Prostate gland (tissue), 2 donors: ENCODE data around the gene MT2A. TPM values are rescaled to one million over a fixed set of nuclear protein-coding genes. Genes with fewer than 3 reads are reported as not detected.

Experiments
- DNase-seq: peaks from one replicate; pipeline ENCODE4 v3.0.0-alpha.2; 2019; ENCODE audit warnings: low spot score
- H3K27ac ChIP-seq, 2 donors: fragments of 200-600 bp; sonication (generic); 2 replicates each; pipeline ENCODE4 v1.5.1; 2017 to 2019
- H3K27me3 ChIP-seq: fragments of 200-600 bp; sonication (generic); replicated peaks from 2 replicates; pipeline ENCODE4 v1.5.1; 2019; ENCODE audit not compliant: insufficient read depth
- H3K36me3 ChIP-seq, 2 donors: fragments of 200-600 bp; sonication (generic); 1 replicate in 1 of 2; 2 replicates in 1 of 2; pipeline versions ENCODE4 v1.5.1 to v1.8.1; 2017 to 2019
- H3K4me1 ChIP-seq: fragments of 200-600 bp; sonication (generic); replicated peaks from 2 replicates; pipeline ENCODE4 v1.5.1; 2019
- H3K4me3 ChIP-seq, 2 donors: fragments of 200-600 bp; sonication (generic); 2 replicates each; pipeline ENCODE4 v1.5.1; 2017 to 2019
- H3K9me3 ChIP-seq: fragments of 200-600 bp; sonication (generic); 2 replicates; pipeline ENCODE4 v1.5.1; 2017
- CTCF ChIP-seq, 4 experiments: fragments of 200-600 bp in 2 of 4; fragments of 450-650 bp in 2 of 4; sonication (generic) in 2 of 4; IDR thresholded peaks; 1 replicate in 3 of 4; 2 replicates in 1 of 4; pipeline ENCODE4 v1.5.1; 2016 to 2019; ENCODE audit warnings: antibody characterized with exemption in 4 of 4, mild to moderate bottlenecking in 2 of 4, moderate library complexity in 2 of 4
- POLR2A ChIP-seq: fragments of 450-650 bp; IDR thresholded peaks from one replicate; pipeline ENCODE4 v1.6.1; 2016; ENCODE audit warnings: antibody characterized with exemption, mild to moderate bottlenecking
- POLR2AphosphoS5 ChIP-seq: sonication (generic); formaldehyde crosslinking; IDR thresholded peaks from one replicate; pipeline ENCODE4 v1.6.1; 2017; ENCODE audit warnings: antibody characterized with exemption
- WGBS: methylation state at CpG from one replicate; pipeline ENCODE4 v1.1.5; 2018; 5-methylcytosine and 5-hydroxymethylcytosine counted together
- intact Hi-C: fragments of 100-400 bp; cut with DNase I; formaldehyde crosslinking; loops from one replicate; pipeline ENCODE4 v1.14.2; 2022
- total RNA-seq, 2 donors: library from RNA; depleted of rRNA; stranded (reverse); fragments of >200 nt; gene quantifications; one replicate each; pipeline ENCODE4 v1.1.0, GENCODE V29; 2016

The MT2A gene
- total RNA-seq, 2 donors from 2014 or later: 134 to 214 TPM

- peak; percentile 77 for TF ChIP-seq POLR2AphosphoS5
- no peak for TF ChIP-seq POLR2A
- TF ChIP-seq CTCF (IDR thresholded peaks at IDR 0.05): no peak
- H3K27me3 ChIP-seq: no peaks in the 10 kb centered on the region
- H3K9me3 ChIP-seq: no peaks in the 10 kb centered on the region
- intact Hi-C loops: loop anchor here (5.0 kb wide), 1 partner anchor 75 kb away; the partner anchor contains the start of gene MT1X
- DNase-seq: peak; percentile 82
- 32% methylated on average over 14 of the region's 14 CpGs for WGBS
- peaks cover 22% of the 10 kb centered on the region for H3K4me1 ChIP-seq
- peak overlapping the region; percentile 86 to 90 for H3K27ac ChIP-seq
- H3K4me3 ChIP-seq: no peak overlapping the region
- no peaks in the 10 kb centered on the region for H3K36me3 ChIP-seq
Measured at GRCh38 chr16:56607109-56607618, 1.2 kb upstream of the MT2A start.

GRCh38 chr16:56607675-56608042 lies 725 bp upstream of the MT2A start:
- no peaks in the 10 kb centered on the region for H3K36me3 ChIP-seq
- peaks cover 22% of the 10 kb centered on the region for H3K4me1 ChIP-seq
- DNase-seq: no peak
- H3K4me3 ChIP-seq: no peak overlapping the region
- peak overlapping the region; percentile 86 to 90 for H3K27ac ChIP-seq
- no peaks in the 10 kb centered on the region for H3K9me3 ChIP-seq
- no peaks in the 10 kb centered on the region for H3K27me3 ChIP-seq
- intact Hi-C loops: loop anchor here (5.0 kb wide), 1 partner anchor 75 kb away; the partner anchor contains the start of gene MT1X
- TF ChIP-seq CTCF (IDR thresholded peaks at IDR 0.05) (no peak), POLR2A (no peak), POLR2AphosphoS5 (no peak)
- WGBS: 67% methylated on average over 2 of the region's 2 CpGs

GRCh38 chr16:56608876-56609462 lies 585 bp downstream of the MT2A start:
- TF ChIP-seq POLR2A (no peak), POLR2AphosphoS5 (no peak), CTCF (IDR thresholded peaks at IDR 0.05) (no peak)
- no peaks in the 10 kb centered on the region for H3K9me3 ChIP-seq
- peak overlapping the region; percentile 33 to 57 for H3K4me3 ChIP-seq
- H3K27me3 ChIP-seq: no peaks in the 10 kb centered on the region
- intact Hi-C loops: loop anchor here (5.0 kb wide), 1 partner anchor 73 kb away; the partner anchor contains the start of gene MT1X
- H3K36me3 ChIP-seq: no peaks in the 10 kb centered on the region
- H3K4me1 ChIP-seq: peaks cover 22% of the 10 kb centered on the region
- 0% methylated on average over 21 of the region's 21 CpGs for WGBS
- H3K27ac ChIP-seq: peak overlapping the region; percentile 86 to 90
- no peak for DNase-seq

DNA sequence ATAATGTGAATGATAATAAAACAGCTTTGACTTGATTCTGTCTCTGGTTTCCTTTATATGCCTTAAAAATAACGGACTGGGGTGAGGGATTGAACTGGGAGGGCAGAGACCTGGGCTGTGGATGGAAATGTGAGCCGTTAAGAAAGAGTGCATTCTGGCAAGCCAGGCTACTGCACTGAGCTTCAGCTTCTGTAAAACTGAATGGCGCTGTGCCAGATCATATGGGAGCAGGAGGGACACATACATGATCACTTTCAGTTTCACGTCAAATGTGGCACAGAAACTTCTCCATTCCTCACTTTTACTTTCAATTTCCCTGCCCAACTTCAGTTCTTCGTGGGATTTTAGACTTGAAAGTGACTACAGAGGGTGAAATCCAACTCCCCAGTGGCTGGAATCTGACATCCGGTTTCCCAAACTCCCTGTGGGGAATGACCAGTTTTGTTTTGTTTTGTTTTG lies 1.1 kb downstream of the MT2A start:
- DNase-seq: peak; percentile 72
- no peak for TF ChIP-seq CTCF (IDR thresholded peaks at IDR 0.05)
- TF ChIP-seq POLR2AphosphoS5: peak; percentile 41
- peak; percentile 31 for TF ChIP-seq POLR2A
- peak overlapping the region; percentile 86 to 90 for H3K27ac ChIP-seq
- H3K36me3 ChIP-seq: no peaks in the 10 kb centered on the region
- peak overlapping the region; percentile 33 to 57 for H3K4me3 ChIP-seq
- no peaks in the 10 kb centered on the region for H3K27me3 ChIP-seq
- peaks cover 22% of the 10 kb centered on the region for H3K4me1 ChIP-seq
- no peaks in the 10 kb centered on the region for H3K9me3 ChIP-seq
- intact Hi-C loops: loop anchor here (5.0 kb wide), 1 partner anchor 73 kb away; the partner anchor contains the start of gene MT1X
- WGBS: 0% methylated on average over 6 of the region's 6 CpGs
